Keratinocyte (primary cell): ENCODE data around the gene FEZF1. TPM values are rescaled to one million over a fixed set of nuclear protein-coding genes. Genes with fewer than 3 reads are reported as not detected.

Source experiments
- DNase-seq: peaks from one replicate; pipeline ENCODE4 v3.0.0-alpha.2; 2011; ENCODE audit warnings: low read depth, missing footprints, low spot score
- FAIRE-seq: peaks from 2 replicates; lab custom pipeline; 2011; peaks lifted over from hg19 to GRCh38; lab: Jason Lieb, UNC
- H2AFZ ChIP-seq: 2 replicates; pipeline ENCODE4 v1.6.0; 2012; ENCODE audit warnings: low read length, control low read depth, inconsistent platforms; ENCODE audit not compliant: control insufficient read depth
- H3K27ac ChIP-seq: 2 replicates; pipeline ENCODE4 v1.5.1; 2011; ENCODE audit warnings: low read length; ENCODE audit not compliant: control insufficient read depth, insufficient read depth
- H3K27me3 ChIP-seq: 3 replicates; pipeline ENCODE4 v1.6.0; 2011; ENCODE audit warnings: low read length; ENCODE audit not compliant: control insufficient read depth, insufficient read depth; ENCODE audit errors: extremely low read depth
- H3K36me3 ChIP-seq, 2 experiments: 2 replicates in 1 of 2; 3 replicates in 1 of 2; pipeline ENCODE4 v1.5.1; 2011; ENCODE audit warnings: low read length in 2 of 2, mild to moderate bottlenecking in 1 of 2; ENCODE audit not compliant: control insufficient read depth in 2 of 2, insufficient read depth in 2 of 2; ENCODE audit errors: extremely low read depth in 1 of 2
- H3K4me1 ChIP-seq: 3 replicates; pipeline ENCODE4 v1.5.1; 2011; ENCODE audit warnings: low read length; ENCODE audit not compliant: control insufficient read depth, insufficient read depth; ENCODE audit errors: extremely low read depth
- H3K4me2 ChIP-seq: 3 replicates; pipeline ENCODE4 v1.6.0; 2011; ENCODE audit warnings: low read depth, low read length; ENCODE audit not compliant: control insufficient read depth, insufficient read depth; ENCODE audit errors: extremely low read depth
- H3K4me3 ChIP-seq, 3 experiments: fragments of 200-600 bp in 1 of 3; sonication (generic) in 1 of 3; 2 replicates in 2 of 3; 3 replicates in 1 of 3; pipeline ENCODE4 v1.5.1; 2011 to 2016; ENCODE audit warnings: low read length in 3 of 3, mild to moderate bottlenecking in 3 of 3, control low read depth in 2 of 3, inconsistent platforms in 1 of 3, low read depth in 1 of 3, mixed read lengths in 1 of 3, mixed run types in 1 of 3, moderate library complexity in 1 of 3; ENCODE audit not compliant: control insufficient read depth in 2 of 3, insufficient read depth in 2 of 3; ENCODE audit errors: extremely low read depth in 1 of 3
- H3K79me2 ChIP-seq: 2 replicates; pipeline ENCODE4 v1.6.0; 2012; ENCODE audit warnings: low read length; ENCODE audit not compliant: control insufficient read depth, insufficient read depth
- H3K9ac ChIP-seq: 3 replicates; pipeline ENCODE4 v1.6.0; 2011; ENCODE audit warnings: low read length; ENCODE audit not compliant: control insufficient read depth, insufficient read depth; ENCODE audit errors: extremely low read depth
- H3K9me1 ChIP-seq: 3 replicates; pipeline ENCODE4 v1.6.0; 2011; ENCODE audit warnings: low read length; ENCODE audit not compliant: control insufficient read depth, insufficient read depth; ENCODE audit errors: extremely low read depth
- H3K9me3 ChIP-seq: 2 replicates; pipeline ENCODE4 v1.5.1; 2012; ENCODE audit warnings: low read depth, low read length; ENCODE audit not compliant: control insufficient read depth
- H4K20me1 ChIP-seq: 3 replicates; pipeline ENCODE4 v1.6.0; 2011; ENCODE audit warnings: low read length; ENCODE audit not compliant: control insufficient read depth, insufficient read depth; ENCODE audit errors: extremely low read depth
- CTCF ChIP-seq, 3 experiments: IDR thresholded peaks in 1 of 3; conservative IDR thresholded peaks in 1 of 3; optimal IDR thresholded peaks in 1 of 3; 2 replicates in 2 of 3; 3 replicates in 1 of 3; pipeline versions ENCODE3 to v1.5.1; 2011; ENCODE audit warnings: low read length in 3 of 3, mild to moderate bottlenecking in 3 of 3, moderate library complexity in 2 of 3, control low read depth in 1 of 3, inconsistent platforms in 1 of 3; ENCODE audit not compliant: insufficient read depth in 2 of 3; ENCODE audit errors: extremely low read depth in 1 of 3
- EZH2 ChIP-seq: IDR thresholded peaks from one replicate; pipeline ENCODE4 v1.6.1; 2012; ENCODE audit warnings: inconsistent platforms, mild to moderate bottlenecking, low read length, moderate library complexity
- dilution Hi-C: fragments of 300-500 bp; cut with MboI; formaldehyde crosslinking; loops from one replicate; pipeline ENCODE4 v1.7.0; 2020; ENCODE audit warnings: low sequenced_read_pairs; ENCODE audit not compliant: extremely low pct_ligation_motif_present
- polyA plus RNA-seq, 5 experiments: library from polyadenylated mRNA; depleted of rRNA in 3 of 5; stranded (reverse) in 3 of 5; stranded (forward) in 1 of 5; unstranded in 1 of 5; fragments of >200 nt; gene quantifications; 1 replicate in 1 of 5; 2 replicates in 3 of 5; 3 replicates in 1 of 5; pipeline versions ENCODE4 v1.2.1 to v1.2.3, GENCODE V29; 2011 to 2012; ENCODE audit warnings: missing spikeins in 2 of 5, low read depth in 1 of 5, low replicate concordance in 1 of 5

FEZF1 gene
- polyA plus RNA-seq, 1 donor (not counting 4 experiments of a cell fraction or from before 2014, with no cell fraction given) = not detected

GRCh38 chr7:122314284-122314683, 9.7 kb upstream of the FEZF1 start:
- no peak overlapping the region for H3K4me2 ChIP-seq
- no peak overlapping the region for H3K9ac ChIP-seq
- H3K27me3 ChIP-seq = peaks cover 83% of the 10 kb centered on the region
- no peak overlapping the region for H2AFZ ChIP-seq
- no peaks in the 10 kb centered on the region for H3K36me3 ChIP-seq
- H3K4me1 ChIP-seq = no peaks in the 10 kb centered on the region
- H4K20me1 ChIP-seq = no peaks in the 10 kb centered on the region
- no peak for FAIRE-seq
- no peak overlapping the region for H3K27ac ChIP-seq
- no peaks in the 10 kb centered on the region for H3K9me3 ChIP-seq
- dilution Hi-C loops = no loop called here
- DNase-seq = no peak
- no peaks in the 10 kb centered on the region for H3K9me1 ChIP-seq
- no peak overlapping the region for H3K4me3 ChIP-seq
- TF ChIP-seq CTCF (optimal IDR thresholded peaks at IDR 0.05 in 1 of 3, IDR thresholded peaks at IDR 0.05 in 1 of 3, conservative IDR thresholded peaks at IDR 0.05 in 1 of 3; ENCODE audit: extremely low read depth in 1 of 3, insufficient read depth in 2 of 3, low read length in 3 of 3) (no peak), EZH2 (peak; percentile 34)
- no peaks in the 10 kb centered on the region for H3K79me2 ChIP-seq

GRCh38 chr7:122312789-122313188, 8.2 kb upstream of the FEZF1 start:
- FAIRE-seq (no peak), DNase-seq (no peak)
- Histone ChIP-seq H4K20me1 (no peaks in the 10 kb centered on the region), H2AFZ (no peak overlapping the region), H3K4me2 (no peak overlapping the region), H3K27me3 (peaks cover 87% of the 10 kb centered on the region), H3K79me2 (no peaks in the 10 kb centered on the region), H3K9me3 (no peaks in the 10 kb centered on the region), H3K9ac (no peak overlapping the region), H3K4me1 (no peaks in the 10 kb centered on the region), H3K36me3 (no peaks in the 10 kb centered on the region), H3K4me3 (no peak overlapping the region), H3K27ac (no peak overlapping the region), H3K9me1 (no peaks in the 10 kb centered on the region)
- no peak for TF ChIP-seq CTCF (optimal IDR thresholded peaks at IDR 0.05 in 1 of 3, IDR thresholded peaks at IDR 0.05 in 1 of 3, conservative IDR thresholded peaks at IDR 0.05 in 1 of 3; ENCODE audit: extremely low read depth in 1 of 3, insufficient read depth in 2 of 3, low read length in 3 of 3)
- dilution Hi-C loops = no loop called here
